Raji (cell line): ENCODE data around the gene NFX1.

Experiments used
- POLR2A ChIP-seq: IDR thresholded peaks from 2 replicates; pipeline ENCODE4 v1.6.1; 2011; ENCODE audit warnings: low read depth, low read length, control low read depth; ENCODE audit not compliant: insufficient read depth

NFX1 gene

GRCh38 chr9:33288828-33289483 is 1.4 kb upstream of the NFX1 start:
- no peak for TF ChIP-seq POLR2A

GRCh38 chr9:33289496-33289895 is 820 bp upstream of the NFX1 start:
- no peak for TF ChIP-seq POLR2A

GRCh38 chr9:33289936-33290246 is 425 bp upstream of the NFX1 start:
- TF ChIP-seq POLR2A, result no peak

GRCh38 chr9:33291031-33291397 is 698 bp downstream of the NFX1 start:
- TF ChIP-seq POLR2A, result no peak

GRCh38 chr9:33291901-33292300 is 1.6 kb downstream of the NFX1 start:
- no peak for TF ChIP-seq POLR2A

GRCh38 chr9:33293782-33294181 is 3.5 kb downstream of the NFX1 start:
- no peak for TF ChIP-seq POLR2A

GRCh38 chr9:33294670-33295432 is 4.5 kb downstream of the NFX1 start:
- TF ChIP-seq POLR2A, result no peak

GRCh38 chr9:33295571-33295970 is 5.3 kb downstream of the NFX1 start:
- no peak for TF ChIP-seq POLR2A

GRCh38 chr9:33297432-33297831 is 7.1 kb downstream of the NFX1 start:
- peak; percentile 35; the same call in 1 of the 2 replicates for TF ChIP-seq POLR2A

GRCh38 chr9:33300546-33300945 is 10.2 kb downstream of the NFX1 start:
- no peak for TF ChIP-seq POLR2A

- no peak for TF ChIP-seq POLR2A
Measured at GRCh38 chr9:33304362-33304761, 14.0 kb downstream of the NFX1 start.

GRCh38 chr9:33306037-33306436 is 15.7 kb downstream of the NFX1 start:
- TF ChIP-seq POLR2A, result no peak

- no peak for TF ChIP-seq POLR2A
Measured at GRCh38 chr9:33307067-33307466, 16.8 kb downstream of the NFX1 start.

GRCh38 chr9:33309903-33310302 is 19.6 kb downstream of the NFX1 start:
- TF ChIP-seq POLR2A, result no peak

- TF ChIP-seq POLR2A, result no peak
Measured at GRCh38 chr9:33310748-33311147, 20.4 kb downstream of the NFX1 start.

- no peak for TF ChIP-seq POLR2A
Measured at GRCh38 chr9:33311953-33312352, 21.6 kb downstream of the NFX1 start.

GRCh38 chr9:33315371-33315770 is 25.1 kb downstream of the NFX1 start:
- TF ChIP-seq POLR2A, result no peak
